Astrocyte of the spinal cord (primary cell): ENCODE data around the gene NAA80.

Experiments
- DNase-seq: peaks from one replicate; pipeline ENCODE4 v3.0.0; 2011; ENCODE audit warnings: low read depth, low spot score
- H3K4me3 ChIP-seq: 2 replicates; pipeline ENCODE4 v1.5.1; 2011; ENCODE audit warnings: low read depth, mild to moderate bottlenecking, low read length, moderate library complexity
- in situ Hi-C: cut with HindIII; loops from 2 replicates; pipeline ENCODE4 v1.10.0; 2017; ENCODE audit warnings: low sequenced_read_pairs
- TF ChIP-seq, protein P1 (sequence below): IDR thresholded peaks from 2 replicates; pipeline ENCODE4 v1.5.1; 2012; ENCODE audit warnings: low read depth, mild to moderate bottlenecking, low read length, inconsistent platforms

Gene NAA80

DNA sequence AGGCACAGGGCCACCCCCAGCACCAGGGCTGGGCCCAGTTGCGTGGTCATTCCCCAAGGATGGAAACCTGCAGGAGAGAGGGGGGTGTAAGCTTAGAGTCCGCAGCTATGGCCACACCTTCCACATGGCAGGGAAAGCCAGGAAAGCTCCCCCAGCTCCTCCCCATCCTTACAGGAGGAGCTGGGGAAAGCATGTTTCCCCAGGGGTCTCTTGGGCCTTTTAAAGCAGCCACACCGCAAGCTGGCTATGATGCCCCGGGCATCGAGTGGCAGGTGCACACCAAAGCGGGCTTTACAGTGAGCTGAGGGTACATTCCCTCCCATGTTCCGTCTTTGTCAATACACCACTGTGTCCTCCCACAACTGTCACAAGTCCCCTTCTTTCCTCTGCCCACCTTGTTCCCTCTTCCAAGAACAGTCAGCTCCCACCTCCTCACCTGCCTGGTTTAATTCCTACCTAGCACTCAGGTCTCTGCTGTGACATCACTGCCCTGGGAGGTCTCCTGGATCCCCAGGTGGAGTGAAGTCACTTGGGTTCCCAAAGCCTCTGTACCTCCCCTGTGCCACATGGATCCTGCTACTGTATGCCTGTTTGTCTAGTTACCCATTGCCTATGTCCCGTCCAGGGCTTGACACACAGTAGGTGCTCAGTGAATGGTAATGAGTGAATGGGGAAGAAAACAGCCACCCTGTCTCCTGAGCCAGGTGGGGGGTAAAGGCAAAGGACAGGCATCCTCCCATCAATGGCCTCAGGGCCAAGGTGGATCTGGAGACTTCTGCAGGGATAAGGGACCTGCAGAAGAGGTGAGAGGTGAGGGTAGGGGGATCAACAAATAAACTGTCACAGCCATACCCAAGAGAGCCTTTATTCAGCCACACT lies 3.4 kb downstream of the NAA80 start:
- H3K4me3 ChIP-seq = no peak overlapping the region
- TF ChIP-seq, protein P1, sequence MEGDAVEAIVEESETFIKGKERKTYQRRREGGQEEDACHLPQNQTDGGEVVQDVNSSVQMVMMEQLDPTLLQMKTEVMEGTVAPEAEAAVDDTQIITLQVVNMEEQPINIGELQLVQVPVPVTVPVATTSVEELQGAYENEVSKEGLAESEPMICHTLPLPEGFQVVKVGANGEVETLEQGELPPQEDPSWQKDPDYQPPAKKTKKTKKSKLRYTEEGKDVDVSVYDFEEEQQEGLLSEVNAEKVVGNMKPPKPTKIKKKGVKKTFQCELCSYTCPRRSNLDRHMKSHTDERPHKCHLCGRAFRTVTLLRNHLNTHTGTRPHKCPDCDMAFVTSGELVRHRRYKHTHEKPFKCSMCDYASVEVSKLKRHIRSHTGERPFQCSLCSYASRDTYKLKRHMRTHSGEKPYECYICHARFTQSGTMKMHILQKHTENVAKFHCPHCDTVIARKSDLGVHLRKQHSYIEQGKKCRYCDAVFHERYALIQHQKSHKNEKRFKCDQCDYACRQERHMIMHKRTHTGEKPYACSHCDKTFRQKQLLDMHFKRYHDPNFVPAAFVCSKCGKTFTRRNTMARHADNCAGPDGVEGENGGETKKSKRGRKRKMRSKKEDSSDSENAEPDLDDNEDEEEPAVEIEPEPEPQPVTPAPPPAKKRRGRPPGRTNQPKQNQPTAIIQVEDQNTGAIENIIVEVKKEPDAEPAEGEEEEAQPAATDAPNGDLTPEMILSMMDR = no peak
- in situ Hi-C loops = no loop called here
- DNase-seq = no peak

DNA sequence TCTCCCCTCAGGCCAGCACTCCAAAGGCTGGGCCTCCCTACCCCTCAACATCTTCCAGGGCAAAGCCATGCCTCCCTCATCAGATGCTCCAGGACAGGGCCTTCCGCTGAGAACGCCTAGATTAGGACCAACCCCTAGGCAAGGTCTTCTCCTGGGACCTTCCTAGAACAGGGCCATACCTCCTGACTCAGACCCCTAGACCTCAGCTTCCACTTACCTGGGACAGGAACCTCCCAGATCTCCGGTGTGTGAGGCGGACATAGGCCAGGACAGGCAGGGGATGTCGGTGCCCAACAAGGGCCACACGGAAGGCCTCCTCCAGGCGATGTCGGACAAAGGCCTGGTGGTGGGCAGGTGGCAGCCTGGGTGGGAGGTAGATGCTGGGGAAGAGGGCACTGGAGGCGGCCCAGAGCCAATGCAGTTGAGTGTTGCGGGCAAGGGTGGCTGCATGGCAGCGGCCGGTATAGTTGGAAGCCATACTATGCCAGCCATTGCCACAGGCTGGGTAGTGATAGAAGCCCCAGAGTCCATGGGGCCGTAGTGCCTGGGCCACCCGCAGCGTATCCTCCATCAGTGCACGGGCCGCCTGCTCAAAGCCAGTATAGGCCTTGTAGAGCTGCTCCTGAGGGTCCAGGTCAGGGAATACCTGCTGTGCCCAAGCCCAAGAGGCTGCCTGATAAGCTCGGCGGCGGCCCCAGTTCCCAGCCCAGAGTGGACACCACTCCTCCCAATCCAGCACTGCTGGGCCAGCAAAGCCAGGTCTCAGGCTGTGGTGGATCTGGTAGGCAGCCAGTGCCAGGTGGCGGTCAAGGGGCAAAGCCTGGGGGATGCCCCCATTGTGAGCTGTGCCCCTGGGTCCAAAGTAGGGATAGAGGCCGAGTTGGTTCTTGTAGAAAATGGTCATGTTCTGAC lies 4.5 kb downstream of the NAA80 start:
- H3K4me3 ChIP-seq = no peak overlapping the region
- DNase-seq = no peak
- in situ Hi-C loops = no loop called here
- TF ChIP-seq, protein P1 = no peak

DNA sequence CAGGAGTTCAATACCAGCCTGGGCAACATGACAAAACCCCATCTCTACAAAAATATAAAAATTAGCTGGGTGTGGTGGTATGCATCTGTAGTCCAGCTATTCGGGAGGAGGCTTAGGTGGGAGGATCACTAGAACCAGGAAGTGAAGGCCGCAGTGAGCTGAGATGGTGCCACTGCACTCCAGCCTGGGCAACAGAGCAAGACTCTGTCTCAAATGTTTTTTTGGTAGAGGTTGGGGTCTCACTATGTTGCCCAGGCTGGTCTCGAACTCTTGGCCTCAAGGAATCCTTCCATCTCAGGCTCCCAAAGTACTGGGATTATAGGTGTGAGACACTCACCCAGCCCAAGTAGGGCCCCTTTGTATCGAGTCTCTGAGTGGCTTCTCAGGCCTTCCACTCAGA lies 5.1 kb downstream of the NAA80 start:
- TF ChIP-seq, protein P1 = no peak
- in situ Hi-C loops = no loop called here
- H3K4me3 ChIP-seq = no peak overlapping the region
- no peak for DNase-seq

DNA sequence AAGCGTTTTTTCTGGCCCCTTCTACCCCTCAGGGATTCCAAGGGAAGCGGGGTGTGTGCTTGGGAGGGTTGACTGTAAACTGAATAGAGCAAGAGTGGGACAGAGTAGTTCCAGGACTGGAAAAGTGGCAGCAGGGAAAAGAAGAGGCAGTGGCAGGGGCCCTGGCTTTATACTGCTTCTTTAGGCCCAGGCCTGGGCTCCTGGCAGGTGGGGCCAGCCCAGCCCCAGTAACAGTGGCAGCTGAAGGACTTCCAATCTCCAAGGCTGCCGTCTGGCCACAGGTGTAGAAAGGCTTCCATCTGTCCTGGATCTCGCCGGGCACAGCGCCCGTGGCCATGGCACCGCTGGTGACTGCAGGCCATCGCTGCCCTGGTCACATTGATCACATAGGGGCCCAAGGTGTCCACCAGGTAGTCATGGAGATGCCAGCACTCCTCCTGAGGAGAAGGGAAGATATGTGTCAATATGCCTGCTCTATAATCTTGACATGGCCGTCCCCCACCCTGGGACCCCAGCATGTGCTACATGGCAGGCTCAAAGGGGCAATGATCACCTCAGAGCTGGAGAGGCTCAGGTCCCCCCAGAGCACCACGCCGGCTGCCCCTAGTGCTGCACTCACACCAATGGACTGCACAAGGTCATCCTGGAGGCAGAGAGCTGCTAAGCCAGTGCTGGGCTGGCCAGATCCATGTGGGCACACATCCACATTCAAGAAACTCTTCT lies 6.0 kb downstream of the NAA80 start:
- no peak for DNase-seq
- TF ChIP-seq, protein P1 = no peak
- in situ Hi-C loops = no loop called here
- H3K4me3 ChIP-seq = no peak overlapping the region

DNA sequence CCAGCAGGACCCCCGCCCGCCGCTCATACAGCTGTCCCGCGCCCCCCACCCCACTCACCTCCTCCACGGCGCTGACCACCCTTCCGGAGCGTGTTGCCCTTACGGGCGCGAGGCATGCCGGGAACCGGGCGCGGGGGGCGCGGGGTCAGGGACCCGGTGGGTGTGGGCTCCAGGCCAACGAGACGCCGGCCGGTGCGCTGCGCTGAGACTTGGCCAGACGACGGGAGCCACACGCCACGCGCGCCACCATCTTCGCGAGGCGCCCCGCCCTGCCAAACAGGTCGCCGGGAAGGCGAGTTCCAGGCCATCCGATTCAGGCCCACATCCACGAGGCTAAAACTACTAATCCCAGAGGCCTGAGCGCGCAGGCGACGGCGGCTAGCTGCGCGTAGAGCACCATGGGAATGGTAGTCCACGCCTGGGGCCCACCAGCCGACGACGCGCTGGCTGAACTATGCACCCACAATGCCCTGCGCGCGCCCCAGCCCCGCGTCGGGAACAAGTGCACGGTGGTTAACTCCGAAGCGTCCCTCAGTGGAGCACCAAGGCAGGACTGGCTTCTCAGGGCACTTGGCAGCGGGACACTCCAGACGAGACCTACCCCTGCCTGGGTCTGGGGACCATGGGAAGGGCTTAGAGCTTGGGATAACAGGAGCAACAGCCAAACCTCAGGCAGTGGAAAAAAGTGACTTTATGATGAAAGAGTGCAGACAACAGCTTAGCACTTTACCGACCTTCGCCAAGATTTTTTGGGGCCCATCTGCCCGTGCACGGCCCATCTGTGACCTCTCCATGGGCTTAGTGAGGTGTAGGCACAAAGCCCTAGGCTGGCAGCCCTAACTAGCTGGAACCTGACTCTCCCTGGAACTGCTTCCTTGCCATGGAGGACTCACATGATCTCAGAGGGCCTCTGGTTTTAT lies 6.8 kb downstream of the NAA80 start, which contains the start of gene IFRD2:
IFRD2 (minus strand) TSS at position 271 of the 920 bp plus-strand sequence; CDS start at position 116, 155 bp downstream.
- peak within 1 kb of the TSS; percentile 92 for H3K4me3 ChIP-seq
- DNase-seq = peak; percentile 98
- in situ Hi-C loops = no loop called here
- TF ChIP-seq, protein P1 = no peak
